ENCODE results near the gene ANKRD39. TPM values are rescaled to one million over a fixed set of nuclear protein-coding genes. Genes with fewer than 3 reads are reported as not detected.

ANKRD39 gene
- total and polyA plus RNA-seq, 10 donors, result 13.6 to 32.2 (median 20.4) TPM

- peak; percentile 78 for DNase-seq
- Histone ChIP-seq H3K4me1 (peaks cover 18 to 100% (median 89%) of the 10 kb centered on the region in 6 donors), H3K36me3 (peaks cover 0 to 66% (median 43%) of the 10 kb centered on the region in 6 donors), H3K27ac (peak overlapping the region in 7 of 8 donors; percentile 20 to 98 (median 95)), H3K27me3 (replicated peaks in 1 of 7) (peaks cover 0 to 51% (median 17%) of the 10 kb centered on the region in 7 donors), H3K4me3 (peak overlapping the region in 7 of 8 donors; percentile 81 to 94 (median 83)), H3K9me3 (no peaks in the 10 kb centered on the region)
- WGBS, 5 donors, result 52 to 72% (median 56%) methylated on average over 3 to 14 of the region's 14 CpGs
- TF ChIP-seq POLR2AphosphoS5 (IDR thresholded peaks at IDR 0.05) (no peak), POLR2A (IDR thresholded peaks at IDR 0.05) (no peak)
- TF ChIP-seq, protein P1, sequence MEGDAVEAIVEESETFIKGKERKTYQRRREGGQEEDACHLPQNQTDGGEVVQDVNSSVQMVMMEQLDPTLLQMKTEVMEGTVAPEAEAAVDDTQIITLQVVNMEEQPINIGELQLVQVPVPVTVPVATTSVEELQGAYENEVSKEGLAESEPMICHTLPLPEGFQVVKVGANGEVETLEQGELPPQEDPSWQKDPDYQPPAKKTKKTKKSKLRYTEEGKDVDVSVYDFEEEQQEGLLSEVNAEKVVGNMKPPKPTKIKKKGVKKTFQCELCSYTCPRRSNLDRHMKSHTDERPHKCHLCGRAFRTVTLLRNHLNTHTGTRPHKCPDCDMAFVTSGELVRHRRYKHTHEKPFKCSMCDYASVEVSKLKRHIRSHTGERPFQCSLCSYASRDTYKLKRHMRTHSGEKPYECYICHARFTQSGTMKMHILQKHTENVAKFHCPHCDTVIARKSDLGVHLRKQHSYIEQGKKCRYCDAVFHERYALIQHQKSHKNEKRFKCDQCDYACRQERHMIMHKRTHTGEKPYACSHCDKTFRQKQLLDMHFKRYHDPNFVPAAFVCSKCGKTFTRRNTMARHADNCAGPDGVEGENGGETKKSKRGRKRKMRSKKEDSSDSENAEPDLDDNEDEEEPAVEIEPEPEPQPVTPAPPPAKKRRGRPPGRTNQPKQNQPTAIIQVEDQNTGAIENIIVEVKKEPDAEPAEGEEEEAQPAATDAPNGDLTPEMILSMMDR (IDR thresholded peaks at IDR 0.05 in 8 of 11, conservative IDR thresholded peaks at IDR 0.05 in 3 of 11), result no peak
- intact Hi-C loops (cut with DNase I; ENCODE audit: low total_unique reads), result no loop called here
Observed at GRCh38 chr2:96866149-96866548, 8.3 kb upstream of the ANKRD39 start.

DNA sequence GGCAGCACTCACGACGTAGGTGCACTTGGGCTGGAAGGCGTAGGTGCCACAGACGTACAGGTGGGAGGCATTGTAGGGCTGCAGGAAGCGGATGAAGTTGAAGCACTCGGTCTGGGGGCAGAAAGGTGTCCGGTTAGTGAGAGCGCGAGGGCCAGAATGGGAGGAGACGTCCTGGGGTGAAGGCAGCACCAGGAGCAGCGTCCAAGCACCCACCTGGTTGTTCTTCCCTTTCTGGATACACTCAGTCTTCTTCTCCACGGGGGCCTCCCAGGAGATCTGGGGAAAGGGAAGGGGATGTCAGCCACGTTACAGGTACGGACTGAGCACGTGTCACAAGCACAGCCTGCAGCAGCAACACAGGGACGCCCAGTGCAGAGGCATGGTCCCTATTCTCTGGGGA lies 7.8 kb upstream of the ANKRD39 start:
- H3K9me3 ChIP-seq, result no peaks in the 10 kb centered on the region
- intact Hi-C loops (cut with DNase I; ENCODE audit: low total_unique reads), result no loop called here
- TF ChIP-seq POLR2AphosphoS5 (IDR thresholded peaks at IDR 0.05), result no peak
- no peak for TF ChIP-seq POLR2A (IDR thresholded peaks at IDR 0.05)
- TF ChIP-seq, protein P1 (IDR thresholded peaks at IDR 0.05 in 8 of 11, conservative IDR thresholded peaks at IDR 0.05 in 3 of 11), result no peak
- peaks cover 0 to 71% (median 48%) of the 10 kb centered on the region in 6 donors for H3K36me3 ChIP-seq
- WGBS, 5 donors, result 59 to 83% (median 75%) methylated on average over 16 of the region's 16 CpGs
- peak overlapping the region in 5 of 8 donors; percentile 95 to 98 (median 96) for H3K27ac ChIP-seq
- peak overlapping the region in 7 of 8 donors; percentile 81 to 94 (median 83) for H3K4me3 ChIP-seq
- peaks cover 0 to 46% (median 17%) of the 10 kb centered on the region in 7 donors for H3K27me3 ChIP-seq (replicated peaks in 1 of 7)
- peaks cover 13 to 100% (median 88%) of the 10 kb centered on the region in 6 donors for H3K4me1 ChIP-seq
- DNase-seq, result no peak

- WGBS, 5 donors, result 69 to 90% (median 78%) methylated on average over 2 to 25 of the region's 25 CpGs
- H3K27me3 ChIP-seq (replicated peaks in 1 of 7), result peaks cover 0 to 35% (median 10%) of the 10 kb centered on the region in 7 donors
- peaks cover 0 to 79% (median 50%) of the 10 kb centered on the region in 6 donors for H3K36me3 ChIP-seq
- peak overlapping the region in 3 of 8 donors; percentile 81 to 94 (median 83) for H3K4me3 ChIP-seq
- H3K27ac ChIP-seq, result peak overlapping the region in 6 of 8 donors; percentile 40 to 98 (median 96)
- intact Hi-C loops (cut with DNase I; ENCODE audit: low total_unique reads), result no loop called here
- TF ChIP-seq POLR2AphosphoS5 (IDR thresholded peaks at IDR 0.05), result peak in 2 of 3 donors; percentile 21 to 52
- TF ChIP-seq, protein P1 (IDR thresholded peaks at IDR 0.05 in 8 of 11, conservative IDR thresholded peaks at IDR 0.05 in 3 of 11), result no peak
- H3K4me1 ChIP-seq, result peaks cover 22 to 100% (median 94%) of the 10 kb centered on the region in 6 donors
- no peaks in the 10 kb centered on the region for H3K9me3 ChIP-seq
- DNase-seq, result peak; percentile 78
Observed at GRCh38 chr2:96864343-96865091, 6.7 kb upstream of the ANKRD39 start.
